Measurements from ENCODE around the gene MIB1. TPM values are rescaled to one million over a fixed set of nuclear protein-coding genes. Genes with fewer than 3 reads are reported as not detected.

The MIB1 gene
- total RNA-seq, 4 donors from 2014 or later, result 15.7 to 31.8 (median 27.6) TPM

DNA sequence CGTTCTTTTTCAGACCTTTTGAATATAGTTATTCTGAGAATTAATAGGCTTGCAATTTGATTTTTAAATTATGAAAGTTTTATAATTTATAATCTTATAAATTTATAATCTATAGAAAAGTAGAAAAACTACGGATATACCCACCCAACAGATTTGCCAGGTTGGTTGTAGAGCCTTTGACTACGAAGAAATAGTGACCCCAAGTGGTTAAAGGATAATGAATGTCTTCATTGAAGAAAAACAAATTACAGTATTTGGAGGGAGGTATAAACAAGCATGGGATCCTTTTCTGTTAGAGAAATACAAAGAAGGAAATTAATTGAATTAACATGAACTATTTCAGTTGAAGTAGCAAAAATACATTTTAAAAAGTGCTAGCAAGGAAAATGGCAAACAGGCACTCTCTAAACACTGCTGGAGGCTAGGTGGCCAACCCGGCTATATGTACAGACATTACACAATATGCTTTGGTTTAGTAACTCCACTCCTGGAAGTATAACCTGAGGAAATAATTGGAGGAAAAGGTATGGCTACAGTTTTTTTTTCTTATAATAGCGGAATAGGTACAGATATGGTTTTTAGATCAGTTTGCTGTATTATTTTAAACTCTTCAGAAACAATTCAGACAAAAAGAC is 110.9 kb downstream of the MIB1 start:
- intact Hi-C loops (cut with DNase I; ENCODE audit: low total_unique reads) (no loop called here), in situ Hi-C loops (cut with MboI; ENCODE audit: low pct_ligation_motif_present in 1 of 4, low pct_unique_long_range_greater_than_20kb in 1 of 4, low sequenced_read_pairs in 3 of 4) (no loop called here)
- H3K36me3 ChIP-seq, result peaks cover 0 to 5% (median 0%) of the 10 kb centered on the region in 4 donors
- 69 to 73% methylated on average over 5 of the region's 5 CpGs for WGBS, 2 donors (ENCODE audit: low coverage in 1 of 2)
- H3K4me3 ChIP-seq, result no peak overlapping the region
- peaks cover 0 to 16% (median 0%) of the 10 kb centered on the region in 4 donors for H3K4me1 ChIP-seq
- TF ChIP-seq POLR2A (IDR thresholded peaks at IDR 0.05), result no peak
- TF ChIP-seq, protein P1, sequence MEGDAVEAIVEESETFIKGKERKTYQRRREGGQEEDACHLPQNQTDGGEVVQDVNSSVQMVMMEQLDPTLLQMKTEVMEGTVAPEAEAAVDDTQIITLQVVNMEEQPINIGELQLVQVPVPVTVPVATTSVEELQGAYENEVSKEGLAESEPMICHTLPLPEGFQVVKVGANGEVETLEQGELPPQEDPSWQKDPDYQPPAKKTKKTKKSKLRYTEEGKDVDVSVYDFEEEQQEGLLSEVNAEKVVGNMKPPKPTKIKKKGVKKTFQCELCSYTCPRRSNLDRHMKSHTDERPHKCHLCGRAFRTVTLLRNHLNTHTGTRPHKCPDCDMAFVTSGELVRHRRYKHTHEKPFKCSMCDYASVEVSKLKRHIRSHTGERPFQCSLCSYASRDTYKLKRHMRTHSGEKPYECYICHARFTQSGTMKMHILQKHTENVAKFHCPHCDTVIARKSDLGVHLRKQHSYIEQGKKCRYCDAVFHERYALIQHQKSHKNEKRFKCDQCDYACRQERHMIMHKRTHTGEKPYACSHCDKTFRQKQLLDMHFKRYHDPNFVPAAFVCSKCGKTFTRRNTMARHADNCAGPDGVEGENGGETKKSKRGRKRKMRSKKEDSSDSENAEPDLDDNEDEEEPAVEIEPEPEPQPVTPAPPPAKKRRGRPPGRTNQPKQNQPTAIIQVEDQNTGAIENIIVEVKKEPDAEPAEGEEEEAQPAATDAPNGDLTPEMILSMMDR (IDR thresholded peaks at IDR 0.05), result peak in 3 of 5 experiments; percentile 14 to 32 (median 23)
- DNase-seq, result no peak
- no peaks in the 10 kb centered on the region for H3K9me3 ChIP-seq
- no peaks in the 10 kb centered on the region for H3K27me3 ChIP-seq
- H3K27ac ChIP-seq, result no peak overlapping the region

DNA sequence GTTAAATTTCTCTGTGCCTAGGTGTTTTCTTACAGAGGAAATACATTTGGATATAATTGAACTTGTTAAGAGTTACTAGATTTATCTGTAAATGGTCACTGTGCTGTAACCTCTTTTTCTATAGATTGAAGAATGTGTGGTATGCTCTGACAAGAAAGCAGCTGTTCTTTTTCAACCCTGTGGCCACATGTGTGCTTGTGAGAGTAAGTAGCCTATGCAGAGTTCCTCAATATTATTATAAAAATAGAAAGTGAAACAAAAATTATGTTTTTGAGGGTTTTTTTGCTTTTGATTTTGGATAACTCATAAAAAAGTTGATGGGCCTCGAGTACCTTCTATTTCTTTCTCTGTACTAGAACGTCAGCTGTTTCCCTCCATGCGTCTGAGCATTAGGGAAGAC is 112.4 kb downstream of the MIB1 start:
- intact Hi-C loops (cut with DNase I; ENCODE audit: low total_unique reads), result no loop called here
- 50 to 55% methylated on average over 2 to 3 of the region's 3 CpGs for WGBS, 2 donors (ENCODE audit: low coverage in 1 of 2)
- peaks cover 0 to 12% (median 5%) of the 10 kb centered on the region in 4 donors for H3K36me3 ChIP-seq
- no peaks in the 10 kb centered on the region for H3K9me3 ChIP-seq
- TF ChIP-seq POLR2AphosphoS5 (IDR thresholded peaks at IDR 0.05), result no peak
- TF ChIP-seq EP300 (IDR thresholded peaks at IDR 0.05; ENCODE audit: low read depth), result no peak
- TF ChIP-seq, protein P1 (IDR thresholded peaks at IDR 0.05), result no peak
- no peak for TF ChIP-seq POLR2A (IDR thresholded peaks at IDR 0.05)
- no peaks in the 10 kb centered on the region for H3K27me3 ChIP-seq
- no peak overlapping the region for H3K4me3 ChIP-seq
- no peak overlapping the region for H3K27ac ChIP-seq
- in situ Hi-C loops (cut with MboI; ENCODE audit: low pct_ligation_motif_present in 1 of 4, low pct_unique_long_range_greater_than_20kb in 1 of 4, low sequenced_read_pairs in 3 of 4), result no loop called here
- H3K4me1 ChIP-seq, result peaks cover 0 to 16% (median 0%) of the 10 kb centered on the region in 4 donors
- DNase-seq, result no peak

DNA sequence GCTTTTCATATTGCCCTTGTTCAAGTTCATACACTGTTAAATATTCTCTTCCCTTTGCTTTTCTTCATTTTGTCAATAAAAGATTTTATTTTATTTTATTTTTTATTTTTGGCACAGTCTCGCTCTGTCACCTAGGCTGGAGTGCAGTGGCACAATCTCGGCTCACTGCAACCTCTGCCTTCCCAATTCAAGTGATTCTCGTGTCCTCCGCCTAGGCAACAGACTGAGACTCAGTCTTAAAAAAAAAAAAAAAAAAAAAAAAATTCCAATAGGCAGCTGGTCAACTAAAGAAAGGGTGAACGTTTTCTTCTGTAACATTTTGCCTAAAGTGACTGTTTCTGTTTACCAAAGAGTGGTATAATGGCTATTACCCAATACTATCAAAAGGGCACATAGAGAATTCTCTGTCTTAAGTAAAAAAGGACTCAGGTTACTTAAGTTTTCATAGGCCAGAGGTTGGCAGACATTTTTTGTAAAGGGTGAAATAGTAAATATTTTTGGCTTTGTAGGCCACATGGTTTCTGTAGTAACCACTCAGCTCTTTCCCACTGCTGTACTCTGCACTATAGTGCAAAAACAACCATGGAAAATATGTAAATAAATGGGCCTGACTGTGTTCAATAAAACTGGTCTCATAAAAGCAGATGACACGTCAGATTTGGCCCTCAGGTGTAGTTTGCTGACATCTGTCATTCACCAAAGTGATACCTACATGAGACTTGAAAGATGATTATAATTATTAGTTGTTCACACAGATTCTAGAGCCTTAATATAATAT is 113.4 kb downstream of the MIB1 start:
- in situ Hi-C loops (cut with MboI; ENCODE audit: low pct_ligation_motif_present in 1 of 4, low pct_unique_long_range_greater_than_20kb in 1 of 4, low sequenced_read_pairs in 3 of 4), result no loop called here
- intact Hi-C loops (cut with DNase I; ENCODE audit: low total_unique reads), result no loop called here
- 77 to 80% methylated on average over 6 of the region's 6 CpGs for WGBS, 2 donors (ENCODE audit: low coverage in 1 of 2)

DNA sequence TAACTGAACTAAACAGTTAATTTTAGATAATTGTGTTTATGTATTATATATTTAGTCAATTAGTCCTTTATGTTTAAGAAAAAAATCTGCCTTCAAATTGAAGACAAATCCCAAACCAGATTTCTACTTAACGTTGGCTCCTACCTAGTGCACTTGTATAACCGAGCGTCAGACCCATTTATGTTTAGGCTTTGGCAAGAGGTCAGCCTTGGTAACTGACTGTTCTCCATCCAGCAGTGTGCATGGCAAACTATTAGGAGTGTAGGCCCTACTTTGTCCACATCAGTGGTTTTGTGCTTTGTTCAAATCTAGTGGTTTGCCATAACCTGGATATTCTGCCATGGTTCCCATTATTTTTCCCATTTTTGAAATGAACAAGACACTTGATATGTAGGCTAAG is 114.8 kb downstream of the MIB1 start:
- Histone ChIP-seq H3K4me3 (no peak overlapping the region), H3K27me3 (no peaks in the 10 kb centered on the region), H3K9me3 (no peaks in the 10 kb centered on the region), H3K27ac (no peak overlapping the region), H3K4me1 (peaks cover 0 to 16% (median 0%) of the 10 kb centered on the region in 4 donors), H3K36me3 (peaks cover 0 to 22% (median 6%) of the 10 kb centered on the region in 4 donors)
- in situ Hi-C loops (cut with MboI; ENCODE audit: low pct_ligation_motif_present in 1 of 4, low pct_unique_long_range_greater_than_20kb in 1 of 4, low sequenced_read_pairs in 3 of 4), result no loop called here
- 87 to 94% methylated on average over 3 of the region's 3 CpGs for WGBS, 2 donors (ENCODE audit: low coverage in 1 of 2)
- TF ChIP-seq POLR2AphosphoS5 (IDR thresholded peaks at IDR 0.05), result no peak
- TF ChIP-seq, protein P1 (IDR thresholded peaks at IDR 0.05), result no peak
- no peak for TF ChIP-seq POLR2A (IDR thresholded peaks at IDR 0.05)
- no peak for TF ChIP-seq EP300 (IDR thresholded peaks at IDR 0.05; ENCODE audit: low read depth)
- intact Hi-C loops (cut with DNase I; ENCODE audit: low total_unique reads), result no loop called here
- no peak for DNase-seq

More for the DNA sequence above, 113.4 kb downstream of the MIB1 start:
- H3K27ac ChIP-seq, result no peak overlapping the region
- no peak for DNase-seq
- peaks cover 0 to 16% (median 0%) of the 10 kb centered on the region in 4 donors for H3K4me1 ChIP-seq
- H3K27me3 ChIP-seq, result no peaks in the 10 kb centered on the region
- no peaks in the 10 kb centered on the region for H3K9me3 ChIP-seq
- no peak overlapping the region for H3K4me3 ChIP-seq
- H3K36me3 ChIP-seq, result peaks cover 0 to 16% (median 6%) of the 10 kb centered on the region in 4 donors
- TF ChIP-seq EP300 (IDR thresholded peaks at IDR 0.05; ENCODE audit: low read depth) (no peak), POLR2A (IDR thresholded peaks at IDR 0.05) (no peak), POLR2AphosphoS5 (IDR thresholded peaks at IDR 0.05) (no peak)
- TF ChIP-seq, protein P1 (IDR thresholded peaks at IDR 0.05), result no peak
